Smooth muscle cell (in vitro differentiated cells): ENCODE data around the gene PHF21B. TPM values are rescaled to one million over a fixed set of nuclear protein-coding genes. Genes with fewer than 3 reads are reported as not detected.

Experiments
- DNase-seq: peaks from one replicate; lab custom pipeline; 2025; ENCODE audit not compliant: unreplicated experiment; lab: John Stamatoyannopoulos, UW
- H2AFZ ChIP-seq: fragments of 200-600 bp; sonication (generic); 2 replicates; pipeline ENCODE4 v1.6.0; 2016; ENCODE audit warnings: antibody characterized with exemption, low read depth, mild to moderate bottlenecking
- H3F3A ChIP-seq: fragments of 200-600 bp; sonication (generic); 2 replicates; pipeline ENCODE4 v1.6.0; 2017; ENCODE audit warnings: antibody characterized with exemption, low read depth
- H3K27ac ChIP-seq: fragments of 200-600 bp; sonication (generic); 2 replicates; pipeline ENCODE4 v1.5.1; 2016; ENCODE audit warnings: low read depth, mild to moderate bottlenecking
- H3K27me3 ChIP-seq: fragments of 200-600 bp; sonication (generic); 2 replicates; pipeline ENCODE4 v1.6.1; 2016; ENCODE audit warnings: low read depth, mild to moderate bottlenecking
- H3K36me3 ChIP-seq: fragments of 200-600 bp; sonication (generic); 2 replicates; pipeline ENCODE4 v1.5.1; 2016; ENCODE audit warnings: low read depth
- H3K4me1 ChIP-seq: fragments of 200-600 bp; sonication (generic); 2 replicates; pipeline ENCODE4 v1.5.1; 2016; ENCODE audit warnings: low read depth
- H3K4me2 ChIP-seq: fragments of 200-600 bp; sonication (generic); 2 replicates; pipeline ENCODE4 v1.6.0; 2016; ENCODE audit warnings: mild to moderate bottlenecking
- H3K4me3 ChIP-seq: fragments of 200-600 bp; sonication (generic); 2 replicates; pipeline ENCODE4 v1.5.1; 2016; ENCODE audit warnings: mild to moderate bottlenecking
- H3K79me2 ChIP-seq: fragments of 200-600 bp; sonication (generic); 2 replicates; pipeline ENCODE4 v1.6.0; 2016; ENCODE audit warnings: low read depth, mild to moderate bottlenecking
- H3K9ac ChIP-seq: fragments of 200-600 bp; sonication (generic); 2 replicates; pipeline ENCODE4 v1.6.0; 2016; ENCODE audit warnings: low read depth
- H3K9me3 ChIP-seq: fragments of 200-600 bp; sonication (generic); replicated peaks from 2 replicates; pipeline ENCODE4 v1.5.1; 2016; ENCODE audit warnings: low read depth
- H4K20me1 ChIP-seq: fragments of 200-600 bp; sonication (generic); 2 replicates; pipeline ENCODE4 v1.6.0; 2016; ENCODE audit warnings: low read depth
- WGBS: methylation state at CpG from one replicate; pipeline ENCODE4 v1.1.7; 2016; ENCODE audit warnings: low lambda C conversion rate; 5-methylcytosine and 5-hydroxymethylcytosine counted together
- polyA plus RNA-seq: library from polyadenylated mRNA; unstranded; fragments of >200 nt; fragmentation: Nextera tagmentation; extraction: Ambion mirVana; gene quantifications from 2 replicates; pipeline ENCODE4 v1.2.1, GENCODE V29; 2016
- total RNA-seq: library from RNA; depleted of rRNA; stranded (reverse); fragments of >200 nt; gene quantifications from 2 replicates; pipeline ENCODE4 v1.2.3, GENCODE V29; 2014
- TF ChIP-seq, protein P1 (sequence below): fragments of 200-600 bp; sonication (generic); IDR thresholded peaks from 2 replicates; pipeline ENCODE4 v1.5.1; 2017; ENCODE audit warnings: borderline replicate concordance, mild to moderate bottlenecking, antibody characterized with exemption; ENCODE audit not compliant: insufficient read depth, poor library complexity, severe bottlenecking

Gene PHF21B
- total and polyA plus RNA-seq, 2 experiments from 2014 or later = 0.13 TPM

DNA sequence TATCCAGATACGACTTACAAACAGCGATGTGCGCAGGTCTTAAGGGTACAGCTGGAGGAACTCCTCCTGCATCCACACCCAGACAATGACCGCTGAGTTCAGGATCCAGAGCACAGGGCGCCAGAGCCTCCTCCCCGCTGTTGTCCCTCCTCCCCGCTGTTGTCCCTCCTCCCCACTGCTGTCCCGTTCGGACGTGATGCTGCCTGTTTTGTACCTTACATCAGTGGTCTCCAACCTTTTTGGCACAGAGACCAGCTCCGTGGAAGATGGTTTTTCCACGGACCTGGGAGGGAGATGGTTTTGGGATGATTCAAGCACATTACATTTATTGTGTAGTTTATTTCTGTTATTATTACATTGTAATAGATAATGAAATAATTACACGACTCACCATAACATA is 62.0 kb downstream of the PHF21B start:
- Histone ChIP-seq H2AFZ (no peak overlapping the region), H3K9me3 (no peaks in the 10 kb centered on the region), H3K79me2 (no peaks in the 10 kb centered on the region), H3K27ac (no peak overlapping the region), H3K4me2 (no peak overlapping the region), H3K9ac (no peak overlapping the region), H3K36me3 (no peaks in the 10 kb centered on the region), H3K27me3 (no peaks in the 10 kb centered on the region), H3K4me1 (no peaks in the 10 kb centered on the region), H4K20me1 (no peaks in the 10 kb centered on the region), H3F3A (no peaks in the 10 kb centered on the region), H3K4me3 (no peak overlapping the region)
- TF ChIP-seq, protein P1, sequence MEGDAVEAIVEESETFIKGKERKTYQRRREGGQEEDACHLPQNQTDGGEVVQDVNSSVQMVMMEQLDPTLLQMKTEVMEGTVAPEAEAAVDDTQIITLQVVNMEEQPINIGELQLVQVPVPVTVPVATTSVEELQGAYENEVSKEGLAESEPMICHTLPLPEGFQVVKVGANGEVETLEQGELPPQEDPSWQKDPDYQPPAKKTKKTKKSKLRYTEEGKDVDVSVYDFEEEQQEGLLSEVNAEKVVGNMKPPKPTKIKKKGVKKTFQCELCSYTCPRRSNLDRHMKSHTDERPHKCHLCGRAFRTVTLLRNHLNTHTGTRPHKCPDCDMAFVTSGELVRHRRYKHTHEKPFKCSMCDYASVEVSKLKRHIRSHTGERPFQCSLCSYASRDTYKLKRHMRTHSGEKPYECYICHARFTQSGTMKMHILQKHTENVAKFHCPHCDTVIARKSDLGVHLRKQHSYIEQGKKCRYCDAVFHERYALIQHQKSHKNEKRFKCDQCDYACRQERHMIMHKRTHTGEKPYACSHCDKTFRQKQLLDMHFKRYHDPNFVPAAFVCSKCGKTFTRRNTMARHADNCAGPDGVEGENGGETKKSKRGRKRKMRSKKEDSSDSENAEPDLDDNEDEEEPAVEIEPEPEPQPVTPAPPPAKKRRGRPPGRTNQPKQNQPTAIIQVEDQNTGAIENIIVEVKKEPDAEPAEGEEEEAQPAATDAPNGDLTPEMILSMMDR = no peak
- 97% methylated on average over 13 of the region's 13 CpGs for WGBS
- DNase-seq = no peak

GRCh38 chr22:44947049-44947448 is 62.8 kb downstream of the PHF21B start:
- Histone ChIP-seq H2AFZ (no peak overlapping the region), H3K79me2 (no peaks in the 10 kb centered on the region), H3K4me1 (peaks cover under 1% of the 10 kb centered on the region), H3K9me3 (no peaks in the 10 kb centered on the region), H3K9ac (no peak overlapping the region), H3K4me2 (no peak overlapping the region), H3K36me3 (no peaks in the 10 kb centered on the region), H4K20me1 (no peaks in the 10 kb centered on the region), H3K4me3 (no peak overlapping the region), H3K27ac (no peak overlapping the region), H3F3A (no peaks in the 10 kb centered on the region), H3K27me3 (no peaks in the 10 kb centered on the region)
- TF ChIP-seq, protein P1 = no peak
- no peak for DNase-seq
- WGBS = 89% methylated on average over 11 of the region's 11 CpGs

- TF ChIP-seq, protein P1 = no peak
Measured at GRCh38 chr22:44944883-44945601, 64.8 kb downstream of the PHF21B start.

More at GRCh38 chr22:44944883-44945601, 64.8 kb downstream of the PHF21B start:
- no peak overlapping the region for H3K9ac ChIP-seq
- no peak overlapping the region for H2AFZ ChIP-seq
- DNase-seq = no peak
- peaks cover 7% of the 10 kb centered on the region for H3K4me1 ChIP-seq
- H3K36me3 ChIP-seq = no peaks in the 10 kb centered on the region
- H3K4me2 ChIP-seq = no peak overlapping the region
- H3K79me2 ChIP-seq = no peaks in the 10 kb centered on the region
- no peaks in the 10 kb centered on the region for H3K9me3 ChIP-seq
- no peak overlapping the region for H3K4me3 ChIP-seq
- H3K27ac ChIP-seq = no peak overlapping the region
- no peaks in the 10 kb centered on the region for H3K27me3 ChIP-seq
- WGBS = 80% methylated on average over 19 of the region's 20 CpGs
- H4K20me1 ChIP-seq = no peaks in the 10 kb centered on the region
- H3F3A ChIP-seq = no peaks in the 10 kb centered on the region
